HL-60 (cell line): ENCODE data around the gene ARHGAP33.

ENCODE experiments used
- DNase-seq, 2 experiments: peaks; one replicate each; pipeline ENCODE4 v3.0.0-alpha.2; 2010 to 2020; ENCODE audit warnings: low read depth in 1 of 2, low spot score in 1 of 2
- H3K27ac ChIP-seq: fragments of 250-450 bp; sonication (Bioruptor Pico); replicated peaks from 2 replicates; pipeline ENCODE4 v1.5.1; 2020; ENCODE audit warnings: mild to moderate bottlenecking, moderate library complexity
- H3K27me3 ChIP-seq: fragments of 250-450 bp; sonication (Bioruptor Pico); 2 replicates; pipeline ENCODE4 v1.5.1; 2021; ENCODE audit warnings: mild to moderate bottlenecking, moderate library complexity; ENCODE audit not compliant: insufficient read depth, poor library complexity, severe bottlenecking
- H3K4me3 ChIP-seq: replicated peaks from 2 replicates; pipeline ENCODE4 v1.5.1; 2011; ENCODE audit warnings: mild to moderate bottlenecking, control low read depth, low read length; ENCODE audit not compliant: insufficient read depth
- GABPA ChIP-seq: IDR thresholded peaks from 2 replicates; pipeline ENCODE4 v1.6.1; 2012; ENCODE audit warnings: low read depth
- POLR2AphosphoS5 ChIP-seq: IDR thresholded peaks from 2 replicates; pipeline ENCODE4 v1.6.1; 2012; ENCODE audit warnings: low read depth
- REST ChIP-seq: IDR thresholded peaks from 2 replicates; pipeline ENCODE4 v1.6.1; 2012; ENCODE audit warnings: low read depth; ENCODE audit not compliant: insufficient replicate concordance
- SPI1 ChIP-seq: IDR thresholded peaks from 2 replicates; pipeline ENCODE4 v1.6.1; 2012; ENCODE audit warnings: low read depth, mild to moderate bottlenecking, borderline replicate concordance
- TF ChIP-seq, protein P1 (sequence below): IDR thresholded peaks from one replicate; pipeline ENCODE4 v1.5.1; 2011; ENCODE audit warnings: low read length, control low read depth, inconsistent platforms; ENCODE audit not compliant: insufficient read depth

The ARHGAP33 gene

GRCh38 chr19:35780717-35781116 is 5.4 kb downstream of the ARHGAP33 start:
- DNase-seq: no peak
- no peak overlapping the region for H3K27ac ChIP-seq
- TF ChIP-seq, protein P1, sequence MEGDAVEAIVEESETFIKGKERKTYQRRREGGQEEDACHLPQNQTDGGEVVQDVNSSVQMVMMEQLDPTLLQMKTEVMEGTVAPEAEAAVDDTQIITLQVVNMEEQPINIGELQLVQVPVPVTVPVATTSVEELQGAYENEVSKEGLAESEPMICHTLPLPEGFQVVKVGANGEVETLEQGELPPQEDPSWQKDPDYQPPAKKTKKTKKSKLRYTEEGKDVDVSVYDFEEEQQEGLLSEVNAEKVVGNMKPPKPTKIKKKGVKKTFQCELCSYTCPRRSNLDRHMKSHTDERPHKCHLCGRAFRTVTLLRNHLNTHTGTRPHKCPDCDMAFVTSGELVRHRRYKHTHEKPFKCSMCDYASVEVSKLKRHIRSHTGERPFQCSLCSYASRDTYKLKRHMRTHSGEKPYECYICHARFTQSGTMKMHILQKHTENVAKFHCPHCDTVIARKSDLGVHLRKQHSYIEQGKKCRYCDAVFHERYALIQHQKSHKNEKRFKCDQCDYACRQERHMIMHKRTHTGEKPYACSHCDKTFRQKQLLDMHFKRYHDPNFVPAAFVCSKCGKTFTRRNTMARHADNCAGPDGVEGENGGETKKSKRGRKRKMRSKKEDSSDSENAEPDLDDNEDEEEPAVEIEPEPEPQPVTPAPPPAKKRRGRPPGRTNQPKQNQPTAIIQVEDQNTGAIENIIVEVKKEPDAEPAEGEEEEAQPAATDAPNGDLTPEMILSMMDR: no peak
- TF ChIP-seq REST (no peak), SPI1 (no peak), GABPA (no peak), POLR2AphosphoS5 (no peak)

GRCh38 chr19:35781650-35782049 is 6.3 kb downstream of the ARHGAP33 start:
- Histone ChIP-seq H3K27me3 (no peaks in the 10 kb centered on the region), H3K4me3 (no peak overlapping the region), H3K27ac (no peak overlapping the region)
- TF ChIP-seq REST: no peak
- TF ChIP-seq GABPA: no peak
- no peak for DNase-seq

More at GRCh38 chr19:35780717-35781116, 5.4 kb downstream of the ARHGAP33 start:
- Histone ChIP-seq H3K4me3 (no peak overlapping the region), H3K27me3 (no peaks in the 10 kb centered on the region)

GRCh38 chr19:35782589-35782988 is 7.2 kb downstream of the ARHGAP33 start:
- no peak for DNase-seq
- no peaks in the 10 kb centered on the region for H3K27me3 ChIP-seq
- H3K27ac ChIP-seq: no peak overlapping the region
- TF ChIP-seq GABPA: no peak
- no peak for TF ChIP-seq SPI1
- TF ChIP-seq REST: no peak
- TF ChIP-seq, protein P1: no peak
- no peak for TF ChIP-seq POLR2AphosphoS5
- no peak overlapping the region for H3K4me3 ChIP-seq
